ENCODE measurements around the gene FES.

The FES gene

DNA sequence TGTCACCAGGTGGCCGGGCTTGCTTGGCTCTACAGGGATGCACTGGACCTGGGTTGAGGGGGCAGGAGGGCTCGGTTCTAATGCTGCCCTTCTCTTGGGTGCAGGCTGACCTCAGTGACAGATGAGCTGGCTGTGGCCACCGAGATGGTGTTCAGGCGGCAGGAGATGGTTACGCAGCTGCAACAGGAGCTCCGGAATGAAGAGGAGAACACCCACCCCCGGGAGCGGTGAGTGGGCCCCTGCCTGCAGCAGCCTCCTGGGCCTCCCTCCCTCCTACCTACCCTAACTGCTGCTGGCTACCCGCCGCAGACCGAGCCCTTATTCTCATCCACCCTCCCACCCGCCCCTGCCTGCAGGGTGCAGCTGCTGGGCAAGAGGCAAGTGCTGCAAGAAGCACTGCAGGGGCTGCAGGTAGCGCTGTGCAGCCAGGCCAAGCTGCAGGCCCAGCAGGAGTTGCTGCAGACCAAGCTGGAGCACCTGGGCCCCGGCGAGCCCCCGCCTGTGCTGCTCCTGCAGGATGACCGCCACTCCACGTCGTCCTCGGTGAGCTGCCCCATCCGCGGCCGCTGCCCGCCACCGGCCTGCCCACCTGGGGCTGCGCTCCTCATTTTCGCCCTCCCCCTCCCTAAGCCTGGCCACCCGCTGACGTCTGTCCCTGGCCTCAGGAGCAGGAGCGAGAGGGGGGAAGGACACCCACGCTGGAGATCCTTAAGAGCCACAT, 5.6 kb downstream of the FES start:
- no peak for TF ChIP-seq CTCF (conservative IDR thresholded peaks at IDR 0.05; ENCODE audit: control insufficient read depth, insufficient read depth, low read depth, low read length)
- H3K4me3 ChIP-seq (ENCODE audit: control insufficient read depth, low read depth, low read length) = no peak overlapping the region
- no peak for DNase-seq (ENCODE audit: low read depth)

GRCh38 chr15:90890839-90891238, 6.5 kb downstream of the FES start:
- no peak for DNase-seq (ENCODE audit: low read depth)
- H3K4me3 ChIP-seq (ENCODE audit: control insufficient read depth, low read depth, low read length) = no peak overlapping the region
- no peak for TF ChIP-seq CTCF (conservative IDR thresholded peaks at IDR 0.05; ENCODE audit: control insufficient read depth, insufficient read depth, low read depth, low read length)

GRCh38 chr15:90891346-90891949, 7.1 kb downstream of the FES start:
- no peak overlapping the region for H3K4me3 ChIP-seq (ENCODE audit: control insufficient read depth, low read depth, low read length)
- TF ChIP-seq CTCF (conservative IDR thresholded peaks at IDR 0.05; ENCODE audit: control insufficient read depth, insufficient read depth, low read depth, low read length) = no peak
- DNase-seq (ENCODE audit: low read depth) = no peak

- H3K4me3 ChIP-seq (ENCODE audit: control insufficient read depth, low read depth, low read length) = no peak overlapping the region
- no peak for TF ChIP-seq CTCF (conservative IDR thresholded peaks at IDR 0.05; ENCODE audit: control insufficient read depth, insufficient read depth, low read depth, low read length)
- no peak for DNase-seq (ENCODE audit: low read depth)
Observed at GRCh38 chr15:90892023-90892422, 7.7 kb downstream of the FES start.

- TF ChIP-seq CTCF (conservative IDR thresholded peaks at IDR 0.05; ENCODE audit: control insufficient read depth, insufficient read depth, low read depth, low read length) = no peak
- no peak overlapping the region for H3K4me3 ChIP-seq (ENCODE audit: control insufficient read depth, low read depth, low read length)
- DNase-seq (ENCODE audit: low read depth) = no peak
Observed at GRCh38 chr15:90892498-90893174, 8.3 kb downstream of the FES start.

DNA sequence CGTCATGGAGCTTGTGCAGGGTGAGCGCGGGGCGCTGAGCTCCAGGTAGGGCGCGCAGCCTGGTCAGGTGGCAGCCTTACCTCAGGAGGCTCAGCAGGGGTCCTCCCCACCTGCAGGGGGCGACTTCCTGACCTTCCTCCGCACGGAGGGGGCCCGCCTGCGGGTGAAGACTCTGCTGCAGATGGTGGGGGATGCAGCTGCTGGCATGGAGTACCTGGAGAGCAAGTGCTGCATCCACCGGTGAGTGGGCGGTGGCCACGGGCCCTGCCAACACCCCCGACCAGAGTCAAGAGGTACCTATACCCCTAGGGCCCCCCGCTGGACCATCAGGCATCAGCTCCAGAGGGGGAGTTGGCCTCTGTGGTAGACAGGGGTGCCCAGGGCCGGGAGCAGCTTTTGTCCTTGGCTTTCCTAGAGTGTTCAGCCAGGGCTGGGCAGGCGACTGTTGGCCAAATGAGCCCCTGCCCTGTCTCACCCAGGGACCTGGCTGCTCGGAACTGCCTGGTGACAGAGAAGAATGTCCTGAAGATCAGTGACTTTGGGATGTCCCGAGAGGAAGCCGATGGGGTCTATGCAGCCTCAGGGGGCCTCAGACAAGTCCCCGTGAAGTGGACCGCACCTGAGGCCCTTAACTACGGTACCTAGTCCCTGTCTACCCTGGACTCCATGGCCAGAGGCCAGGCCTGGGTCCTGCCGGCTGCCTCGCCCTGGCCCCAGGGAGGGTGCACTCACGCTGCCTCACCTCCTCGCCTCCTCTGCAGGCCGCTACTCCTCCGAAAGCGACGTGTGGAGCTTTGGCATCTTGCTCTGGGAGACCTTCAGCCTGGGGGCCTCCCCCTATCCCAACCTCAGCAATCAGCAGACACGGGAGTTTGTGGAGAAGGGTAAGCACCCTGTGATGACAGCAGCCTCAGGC, 9.1 kb downstream of the FES start:
- TF ChIP-seq CTCF (conservative IDR thresholded peaks at IDR 0.05; ENCODE audit: control insufficient read depth, insufficient read depth, low read depth, low read length) = no peak
- no peak overlapping the region for H3K4me3 ChIP-seq (ENCODE audit: control insufficient read depth, low read depth, low read length)
- DNase-seq (ENCODE audit: low read depth) = no peak
